Mesenteric fat pad (tissue), 1 donor: ENCODE measurements around the gene SUPV3L1. TPM values are rescaled to one million over a fixed set of nuclear protein-coding genes. Genes with fewer than 3 reads are reported as not detected.
"Not testable (repeated sequence)": the region's sequence is repeated elsewhere in the genome, so short reads cannot be mapped to it uniquely, and the experiment has no call there.

ENCODE experiments used
- DNase-seq: peaks from one replicate; pipeline ENCODE4 v3.0.0-alpha.2; 2020; ENCODE audit warnings: low spot score
- long read RNA-seq: library from polyadenylated mRNA; unstranded; transcript quantifications from one replicate; pipeline ENCODE4 v2.0.0, GENCODE V29; 2020
- total RNA-seq: library from RNA; stranded (reverse); fragmentation: NEBNext Ultra II Directional; extraction: Animal tissue kit (Norgen Biotek cat#: 25700); gene quantifications from one replicate; pipeline ENCODE4 v1.2.1, GENCODE V29; 2021
- donor health status: DM: yes; HTN: yes; CAD: no.

Gene SUPV3L1
- 27.0 TPM for total RNA-seq
- long read RNA-seq, transcript SUPV3L1-201 (15 exons, 2,484 nt) = major isoform, 43 of 51 reads
- long read RNA-seq, partial matches to known transcripts = 2 of 51 reads
- long read RNA-seq, other reads (novel, unspliced or antisense) = 5 of 51 reads

- DNase-seq = peak; percentile 95
Observed at GRCh38 chr10:69179743-69180524, at the start of gene SUPV3L1. Gene SUPV3L1 (plus strand): TSS chr10:69180234. CDS start chr10:69180292, 58 bp downstream.

- no peak for DNase-seq
Observed at GRCh38 chr10:69130251-69130650, 49.8 kb upstream of the SUPV3L1 start.

GRCh38 chr10:69139961-69140360 lies 40.1 kb upstream of the SUPV3L1 start:
- DNase-seq = no peak

DNA sequence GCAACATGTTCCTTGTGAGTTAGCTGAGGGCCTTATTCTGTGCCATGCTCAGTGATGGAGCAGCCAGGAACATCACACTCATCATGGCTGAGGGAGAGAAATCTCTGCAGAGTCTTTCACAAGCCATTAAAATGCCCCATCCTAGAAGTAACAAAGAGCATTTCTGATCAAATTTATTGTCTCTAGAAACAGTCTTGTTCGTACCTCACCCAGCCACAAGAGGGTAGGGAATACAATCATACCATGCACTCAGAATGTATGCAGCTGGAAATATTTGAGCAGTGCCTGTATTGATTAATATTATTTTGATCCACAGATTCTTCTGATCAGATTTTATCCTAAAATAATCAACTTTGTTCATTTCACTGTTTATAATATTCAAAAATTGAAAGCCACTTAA lies 38.7 kb upstream of the SUPV3L1 start:
- no peak for DNase-seq

GRCh38 chr10:69142074-69142473 lies 38.0 kb upstream of the SUPV3L1 start:
- DNase-seq = not testable (repeated sequence)

- no peak for DNase-seq
Observed at GRCh38 chr10:69142983-69143382, 37.1 kb upstream of the SUPV3L1 start.

- no peak for DNase-seq
Observed at GRCh38 chr10:69145329-69145728, 34.7 kb upstream of the SUPV3L1 start.

- no peak for DNase-seq
Observed at GRCh38 chr10:69145864-69146263, 34.2 kb upstream of the SUPV3L1 start.

DNA sequence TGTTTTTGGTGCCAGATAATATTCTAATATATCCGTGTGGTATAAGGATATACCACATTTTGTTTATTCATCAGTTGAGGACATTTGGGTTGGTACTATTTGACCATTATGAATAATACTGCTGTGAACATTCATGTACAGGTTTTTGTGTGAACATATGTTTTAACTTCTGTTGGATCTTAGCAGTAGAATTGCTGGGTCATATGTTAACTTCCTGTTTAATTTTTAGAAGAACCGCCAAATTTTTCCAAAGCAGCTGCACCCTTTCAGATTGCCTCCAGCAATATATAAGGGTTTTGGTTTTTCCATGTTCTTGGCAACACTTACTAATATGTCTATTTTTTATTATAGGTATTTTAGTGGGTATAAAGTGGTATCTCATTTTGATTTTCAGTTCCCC lies 33.3 kb upstream of the SUPV3L1 start:
- DNase-seq = no peak

- DNase-seq = no peak
Observed at GRCh38 chr10:69151984-69152383, 28.1 kb upstream of the SUPV3L1 start.

DNA sequence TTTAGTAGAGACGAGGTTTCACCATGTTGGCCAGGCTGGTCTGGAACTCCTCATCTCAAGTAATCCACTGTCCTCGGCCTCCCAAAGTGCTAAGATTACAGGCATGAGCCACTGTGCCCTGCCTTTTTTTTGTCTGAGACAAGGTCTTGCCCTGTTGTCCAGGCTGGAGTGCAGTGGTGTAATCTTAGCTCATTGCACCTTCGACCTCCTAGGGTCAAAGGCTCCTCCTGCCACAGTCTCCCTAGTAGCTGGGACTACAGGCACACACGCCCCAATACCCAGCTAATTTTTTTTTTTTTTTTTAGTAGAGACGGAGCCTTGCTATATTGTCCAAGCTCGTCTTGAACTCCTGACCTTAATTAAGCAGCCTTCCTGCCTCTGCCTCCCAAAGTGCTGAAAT lies 26.8 kb upstream of the SUPV3L1 start:
- no peak for DNase-seq

GRCh38 chr10:69160809-69161241 lies 19.2 kb upstream of the SUPV3L1 start:
- no peak for DNase-seq

GRCh38 chr10:69168493-69168892 lies 11.5 kb upstream of the SUPV3L1 start:
- no peak for DNase-seq

DNA sequence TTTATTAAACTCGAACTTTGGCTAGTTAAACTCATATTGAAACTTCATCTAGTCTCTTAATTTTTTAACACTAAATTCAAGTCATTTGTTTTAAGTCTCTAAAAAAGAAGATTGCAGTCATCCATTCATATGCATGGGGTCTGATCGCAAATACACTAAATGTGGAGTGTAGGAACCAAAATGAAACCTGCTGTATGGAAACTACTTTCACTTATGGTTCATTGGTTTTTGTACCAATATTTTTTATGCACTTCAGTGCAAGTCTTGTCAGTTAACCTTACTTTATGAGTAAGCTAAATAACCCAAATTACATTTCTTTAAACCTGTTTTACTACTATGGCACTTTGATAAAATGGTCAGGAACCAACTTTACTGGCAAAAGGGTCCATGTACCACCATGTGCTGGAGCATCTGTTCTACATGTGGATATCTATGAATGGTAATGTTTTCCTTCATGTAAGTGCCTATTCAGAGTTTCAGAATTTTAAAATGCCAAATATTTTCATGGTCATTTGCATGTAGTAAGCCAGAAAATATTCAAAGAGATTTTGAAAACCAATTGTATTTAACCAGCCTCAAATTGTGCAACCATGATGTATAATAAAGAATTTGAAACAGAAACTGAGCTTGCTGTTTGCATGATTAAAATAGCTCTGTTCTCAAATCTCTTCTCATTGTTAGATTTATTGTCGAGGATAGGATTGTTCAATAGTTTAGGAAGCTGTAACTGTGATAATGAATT lies 7.6 kb upstream of the SUPV3L1 start:
- DNase-seq = no peak

GRCh38 chr10:69175326-69175725 lies 4.7 kb upstream of the SUPV3L1 start:
- DNase-seq = not testable (repeated sequence)

DNA sequence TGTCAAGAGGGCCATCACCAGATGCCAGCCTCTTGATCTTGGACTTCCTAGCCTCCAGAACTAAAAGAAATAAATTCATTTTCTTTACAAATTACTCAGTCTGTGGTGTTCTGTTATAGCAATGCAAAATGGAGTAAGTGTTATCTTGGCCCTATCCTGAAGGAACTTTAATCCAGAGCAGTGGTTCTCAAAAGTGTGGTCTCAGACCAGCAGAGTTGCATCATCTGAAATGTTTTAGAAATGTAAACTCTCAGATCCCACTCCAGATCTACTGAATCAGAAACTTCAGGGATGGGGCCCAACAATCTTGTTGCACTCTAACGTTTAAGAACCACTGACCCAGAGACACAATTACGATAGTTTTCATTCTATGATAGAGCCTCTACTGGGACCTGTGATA lies 3.2 kb upstream of the SUPV3L1 start:
- DNase-seq = no peak

DNA sequence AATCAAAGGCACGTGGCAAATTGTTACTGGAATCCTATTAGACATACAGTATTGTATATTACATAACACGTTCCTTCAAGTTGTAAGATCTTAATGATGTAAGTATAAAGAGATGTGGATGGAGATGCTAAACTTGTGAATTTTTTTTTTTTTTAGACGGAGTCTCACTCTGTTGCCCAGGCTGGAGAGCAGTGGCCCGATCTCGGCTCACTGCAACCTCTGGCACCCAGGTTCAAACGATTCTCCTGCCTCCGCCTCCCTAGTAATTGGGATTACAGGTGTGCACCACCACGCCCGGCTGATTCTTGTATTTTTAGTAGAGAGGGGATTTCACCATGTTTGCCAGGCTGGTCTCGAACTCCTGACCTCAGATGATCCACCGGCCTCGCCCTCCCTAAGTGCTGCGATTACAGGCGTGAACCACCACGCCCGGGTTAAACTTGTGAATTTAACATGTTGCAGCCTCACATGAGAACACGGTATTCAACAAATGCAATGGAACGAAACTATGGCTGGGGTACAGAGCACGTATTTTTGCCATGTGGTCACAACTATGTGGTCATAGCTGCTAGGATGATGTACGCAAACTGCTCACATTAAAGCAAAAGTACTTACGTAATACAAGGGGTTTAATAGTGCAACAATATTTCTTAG lies 818 bp upstream of the SUPV3L1 start:
- DNase-seq = no peak

DNA sequence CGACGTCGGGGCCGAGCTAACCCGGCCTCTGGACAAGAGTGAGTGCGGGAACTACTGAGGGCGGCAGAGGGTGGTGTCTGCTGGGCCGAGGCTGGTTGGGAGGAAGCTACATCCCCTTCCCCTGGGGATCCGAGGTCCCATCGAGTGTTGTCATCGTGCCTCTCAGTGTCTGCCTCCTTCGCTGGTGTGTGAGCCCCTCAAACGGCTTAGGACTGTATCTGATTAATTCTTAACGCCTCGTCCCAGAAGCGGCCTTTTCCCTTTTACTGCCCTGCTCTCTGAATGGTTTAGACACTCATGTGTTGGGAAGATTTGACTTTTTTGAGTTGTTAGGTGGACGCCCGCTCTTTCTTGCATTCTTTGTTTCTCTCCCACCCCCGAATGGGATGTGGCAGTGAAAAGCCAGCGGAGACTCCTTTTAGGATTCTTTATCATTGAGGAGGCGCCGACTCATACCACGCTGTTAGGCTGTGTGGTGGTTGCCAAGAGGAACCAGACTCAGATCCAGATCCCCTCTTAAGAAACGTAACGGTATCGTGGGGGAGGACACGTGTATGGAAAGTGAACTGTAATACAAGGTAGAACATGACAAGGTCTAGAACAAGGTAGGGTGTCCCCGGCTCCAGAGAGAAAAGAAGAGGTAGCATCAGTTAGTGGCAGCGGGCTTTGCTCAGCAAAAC lies 631 bp downstream of the SUPV3L1 start:
- DNase-seq = no peak

GRCh38 chr10:69181433-69181832 lies 1.4 kb downstream of the SUPV3L1 start:
- DNase-seq = no peak

DNA sequence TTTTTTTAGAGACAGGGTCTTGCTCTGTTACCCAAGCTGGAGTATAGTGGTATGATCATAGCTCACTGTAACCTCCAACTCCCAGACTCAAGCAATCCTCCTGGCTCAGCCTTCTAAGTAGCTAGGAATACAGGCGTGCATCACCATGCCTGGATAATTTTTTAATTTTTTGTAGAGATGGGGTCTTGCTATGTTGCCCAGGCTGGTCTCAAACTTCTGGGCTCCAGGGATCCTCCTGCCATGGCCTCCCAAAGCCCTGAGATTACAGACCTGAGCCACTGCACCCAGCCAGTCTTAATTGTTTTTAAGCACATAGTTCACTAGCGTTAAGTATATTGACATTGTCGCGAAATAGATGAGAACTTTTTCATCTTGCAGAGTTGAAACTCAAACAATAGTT lies 2.0 kb downstream of the SUPV3L1 start:
- DNase-seq = no peak

GRCh38 chr10:69186524-69186923 lies 6.5 kb downstream of the SUPV3L1 start:
- DNase-seq = no peak
